Lung (tissue), 10 donors: Measurements from ENCODE around the gene SLC35E2B. TPM values are rescaled to one million over a fixed set of nuclear protein-coding genes. Genes with fewer than 3 reads are reported as not detected.
"Not testable (repeated sequence)": the region's sequence is repeated elsewhere in the genome, so short reads cannot be mapped to it uniquely, and the experiment has no call there.

Experiments
- ATAC-seq: fragments of 200-7000 bp; cut with Tn5 transposase; one replicate; pipeline ENCODE4 v1.9.1; 2020; ENCODE audit warnings: moderate number of reproducible peaks; ENCODE audit not compliant: insufficient read depth, low FRiP score
- DNase-seq, 3 donors: peaks; one replicate each; pipeline ENCODE4 v3.0.0-alpha.2; 2013 to 2017
- H3K27ac ChIP-seq, 2 donors: one replicate each; pipeline ENCODE4 v1.5.1; 2013; ENCODE audit warnings: mild to moderate bottlenecking in 2 of 2, moderate library complexity in 2 of 2, control low read depth in 1 of 2, inconsistent platforms in 1 of 2, low read depth in 1 of 2, low read length in 1 of 2
- H3K27me3 ChIP-seq, 3 donors: one replicate each; pipeline ENCODE4 v1.5.1; 2013; ENCODE audit warnings: low read length in 2 of 3; ENCODE audit not compliant: control insufficient read depth in 3 of 3, insufficient read depth in 3 of 3
- H3K36me3 ChIP-seq, 4 donors: one replicate each; pipeline ENCODE4 v1.5.1; 2013; ENCODE audit warnings: low read length in 4 of 4, mild to moderate bottlenecking in 1 of 4, moderate library complexity in 1 of 4; ENCODE audit not compliant: control insufficient read depth in 4 of 4, insufficient read depth in 4 of 4
- H3K4me1 ChIP-seq, 5 donors: one replicate each; pipeline ENCODE4 v1.5.1; 2013; ENCODE audit warnings: low read length in 5 of 5, mild to moderate bottlenecking in 2 of 5, moderate library complexity in 1 of 5; ENCODE audit not compliant: control insufficient read depth in 5 of 5, insufficient read depth in 5 of 5
- H3K4me3 ChIP-seq: one replicate; pipeline ENCODE4 v1.5.1; 2013; ENCODE audit warnings: mild to moderate bottlenecking, control low read depth, moderate library complexity
- H3K9ac ChIP-seq, 2 donors: one replicate each; pipeline ENCODE4 v1.5.1; 2013; ENCODE audit warnings: low read length in 2 of 2, control low read depth in 1 of 2; ENCODE audit not compliant: insufficient read depth in 1 of 2
- H3K9me3 ChIP-seq, 4 donors: one replicate each; pipeline ENCODE4 v1.5.1; 2013; ENCODE audit warnings: low read length in 3 of 4, mild to moderate bottlenecking in 1 of 4, moderate library complexity in 1 of 4; ENCODE audit not compliant: control insufficient read depth in 4 of 4, insufficient read depth in 3 of 4
- WGBS, 2 donors: extraction: QIAGEN DNeasy Blood & Tissue Kit; methylation state at CpG; one replicate each; pipeline ENCODE4 v1.1.7; 2013; 5-methylcytosine and 5-hydroxymethylcytosine counted together
- polyA plus RNA-seq, 2 donors: library from polyadenylated mRNA; stranded (reverse); fragments of 200-250 nt; gene quantifications; one replicate each; pipeline ENCODE4 v1.2.1, GENCODE V29; 2013
- total RNA-seq, 2 donors: library from RNA; depleted of rRNA in 1 of 2; stranded (reverse); fragments of >200 nt in 1 of 2; gene quantifications; one replicate each; pipeline ENCODE4 v1.2.1, GENCODE V29; 2014 to 2021
- donor health status: Bipolar disorder and iron deficiency.
- donor health status: healthy.
- donor health status: DM: yes; HTN: yes; CAD: no.

The SLC35E2B gene
- total and polyA plus RNA-seq, 4 donors: 19.1 to 45.9 (median 30.9) TPM

DNA sequence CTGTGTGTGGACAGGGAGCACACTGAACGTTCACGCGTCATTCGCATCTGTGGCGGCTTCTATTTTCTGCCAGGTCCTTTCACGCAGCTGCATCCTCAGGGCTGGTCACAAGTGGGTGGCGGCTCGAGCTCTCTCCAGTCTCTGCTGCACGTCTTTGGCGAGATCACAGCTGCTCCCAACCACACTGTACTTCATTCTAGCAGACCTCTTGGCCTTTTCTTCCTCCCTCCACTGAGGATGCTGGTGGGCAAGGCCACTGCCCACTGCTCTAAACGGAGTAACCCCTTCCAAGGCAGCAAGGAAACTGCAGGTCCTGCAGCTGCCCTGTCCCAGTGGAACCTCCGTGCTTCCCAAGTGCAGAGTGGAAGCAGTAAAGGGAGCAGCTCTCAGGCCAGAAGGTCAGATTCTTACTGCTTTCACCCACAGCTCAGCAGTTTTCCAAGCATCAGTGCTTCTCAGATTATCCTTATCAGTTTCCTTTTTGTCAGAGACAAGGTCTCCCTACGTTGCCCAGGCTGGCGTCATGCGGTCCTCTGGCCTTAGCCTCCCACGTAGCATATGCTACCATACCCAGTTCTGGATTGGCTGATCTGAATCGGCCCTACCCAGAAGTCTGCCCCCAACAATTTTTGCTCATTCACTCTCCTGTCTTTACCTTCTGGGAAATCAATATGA lies 44.9 kb downstream of the SLC35E2B start:
- H3K4me1 ChIP-seq, H3K27me3 ChIP-seq, DNase-seq, ATAC-seq, H3K9me3 ChIP-seq, H3K9ac ChIP-seq, H3K4me3 ChIP-seq, H3K27ac ChIP-seq: not testable (repeated sequence)
- 91 to 96% methylated on average over 17 of the region's 17 CpGs for WGBS, 2 donors
- H3K36me3 ChIP-seq: peaks cover 12 to 31% (median 19%) of the 10 kb centered on the region in 4 donors

DNA sequence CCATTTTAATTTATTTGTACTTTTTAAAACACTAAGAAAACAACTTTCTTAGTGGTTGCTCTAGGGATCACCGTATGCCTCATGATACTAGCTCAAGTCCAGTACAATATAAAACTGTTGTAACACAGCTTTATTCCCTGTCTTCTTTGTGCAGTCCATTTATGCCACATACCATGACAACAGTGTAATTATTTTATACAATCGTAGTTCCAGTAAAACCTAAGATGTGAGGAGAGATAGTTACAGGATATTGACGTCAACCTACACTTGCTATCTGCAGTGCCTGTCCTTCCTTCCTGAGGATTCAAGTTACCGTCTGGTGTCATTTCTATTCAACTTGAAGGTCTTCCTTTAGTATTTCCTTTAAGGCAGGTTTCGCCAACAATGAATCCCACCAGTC lies 46.3 kb downstream of the SLC35E2B start:
- H3K4me3 ChIP-seq, H3K9me3 ChIP-seq, H3K4me1 ChIP-seq, ATAC-seq, H3K27me3 ChIP-seq, H3K27ac ChIP-seq, H3K9ac ChIP-seq: not testable (repeated sequence)
- 63 to 81% methylated on average over 4 to 5 of the region's 5 CpGs for WGBS, 2 donors
- peaks cover 5 to 21% (median 12%) of the 10 kb centered on the region in 4 donors for H3K36me3 ChIP-seq
- DNase-seq: peak in 1 of 3 donors; percentile 6

DNA sequence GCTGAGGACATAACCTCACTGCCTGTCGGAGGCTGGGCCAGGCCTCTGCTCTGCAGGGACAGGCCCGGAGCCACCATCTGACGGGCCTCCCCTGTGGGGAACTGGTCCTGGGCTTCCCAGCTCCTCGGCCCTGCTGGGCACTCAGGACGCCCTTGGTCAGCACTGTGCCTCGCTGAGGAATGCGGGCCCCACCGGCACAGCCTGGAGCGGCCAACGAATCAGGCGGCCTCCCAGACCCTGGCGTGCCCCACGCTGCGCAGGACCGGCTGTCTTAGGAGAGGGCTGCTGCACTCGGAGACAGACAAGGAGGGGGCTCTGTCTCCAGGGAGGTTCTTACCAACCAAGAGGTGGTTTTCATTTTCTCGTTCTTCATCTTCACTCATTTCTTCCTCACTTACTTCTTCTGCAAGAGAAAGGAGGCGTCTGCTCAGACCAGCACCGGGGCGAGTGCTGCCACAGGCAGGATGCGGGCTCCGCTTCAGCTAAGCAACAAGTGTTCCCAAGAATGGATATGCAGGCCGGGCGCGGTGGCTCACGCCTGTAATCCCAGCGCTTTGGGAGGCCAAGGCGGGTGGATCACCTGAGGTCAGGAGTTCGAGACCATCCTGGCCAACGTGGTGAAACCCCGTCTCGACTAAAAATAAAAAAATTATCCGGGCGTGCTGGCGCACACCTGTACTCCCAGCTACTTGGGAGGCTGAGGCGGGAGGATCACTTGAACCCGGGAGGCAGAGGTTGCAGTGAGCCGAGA lies 51.7 kb downstream of the SLC35E2B start:
- peaks cover 0 to 22% (median 0%) of the 10 kb centered on the region in 4 donors for H3K36me3 ChIP-seq
- ATAC-seq, H3K27ac ChIP-seq, H3K27me3 ChIP-seq, H3K9ac ChIP-seq, H3K9me3 ChIP-seq, DNase-seq, H3K4me1 ChIP-seq, H3K4me3 ChIP-seq: not testable (repeated sequence)
- WGBS, 2 donors: 94 to 98% methylated on average over 26 to 32 of the region's 38 CpGs

DNA sequence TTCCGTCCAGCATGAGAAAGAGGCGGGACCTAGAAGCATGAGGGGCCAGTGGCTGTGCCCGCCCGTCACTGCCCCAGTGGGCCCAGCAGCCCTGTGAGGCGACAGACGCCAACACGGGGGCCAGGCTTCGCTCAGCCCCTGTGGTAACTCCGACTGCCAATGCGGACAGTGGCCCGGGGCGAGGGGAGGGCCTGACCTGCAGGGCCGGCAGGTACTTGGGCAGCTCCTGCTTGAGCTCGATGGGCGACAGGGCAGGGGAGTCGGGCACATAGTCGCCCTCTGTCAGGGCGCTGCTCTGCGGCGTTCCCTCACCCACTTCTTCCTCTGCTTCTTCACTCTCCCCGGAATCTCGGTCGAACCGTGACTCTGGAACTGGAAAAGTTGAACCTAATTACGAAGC lies 52.5 kb downstream of the SLC35E2B start:
- WGBS, 2 donors: 93 to 95% methylated on average over 9 to 18 of the region's 25 CpGs
- not testable (repeated sequence) for ATAC-seq, H3K27ac ChIP-seq

DNA sequence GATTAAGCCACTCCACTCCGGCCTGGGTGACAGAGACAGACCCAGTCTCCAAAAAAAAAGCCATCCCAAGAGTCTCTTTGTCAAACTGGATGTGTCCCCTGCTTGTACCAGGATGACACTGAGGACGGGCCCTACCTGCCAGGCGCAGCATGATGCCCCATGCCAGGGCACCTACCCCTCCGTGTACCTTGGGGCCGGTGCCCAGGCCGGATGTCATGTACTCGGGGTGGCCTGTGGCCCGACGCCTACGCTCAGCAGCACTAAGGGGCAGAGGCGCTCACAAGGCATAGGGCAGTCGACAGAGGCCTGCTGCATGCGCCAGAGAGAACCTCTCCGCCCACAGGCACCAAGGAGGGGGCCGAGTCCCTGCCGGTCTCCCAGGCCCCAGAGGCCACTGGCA lies 53.2 kb downstream of the SLC35E2B start:
- H3K36me3 ChIP-seq: peaks cover 0 to 21% (median 0%) of the 10 kb centered on the region in 4 donors
- not testable (repeated sequence) for ATAC-seq

More for the DNA sequence above, 52.5 kb downstream of the SLC35E2B start:
- not testable (repeated sequence) for H3K27me3 ChIP-seq, H3K4me1 ChIP-seq, H3K9ac ChIP-seq, H3K9me3 ChIP-seq, DNase-seq, H3K4me3 ChIP-seq
- H3K36me3 ChIP-seq: peaks cover 0 to 21% (median 0%) of the 10 kb centered on the region in 4 donors

DNA sequence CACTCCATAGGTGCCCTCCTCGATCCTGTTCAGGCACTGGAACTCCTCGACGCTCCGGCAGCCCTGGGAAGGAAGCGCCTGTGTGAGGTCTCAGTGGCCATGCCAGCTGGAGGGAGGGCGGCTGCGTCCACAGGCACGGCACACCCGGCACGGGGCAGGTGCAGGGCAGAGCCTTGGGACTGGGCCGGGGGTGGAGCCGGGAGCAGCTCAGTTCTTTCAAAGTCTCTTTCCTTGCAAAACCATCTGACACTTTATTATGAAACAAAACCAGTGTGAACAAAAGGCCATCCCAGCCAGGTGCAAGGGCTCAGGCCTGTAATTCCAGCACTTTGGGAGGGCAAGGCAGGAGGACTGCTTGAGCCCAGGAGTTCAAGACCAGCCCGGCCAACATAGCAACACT lies 54.1 kb downstream of the SLC35E2B start:
- H3K27ac ChIP-seq, H3K4me3 ChIP-seq, H3K9me3 ChIP-seq, ATAC-seq, H3K9ac ChIP-seq, H3K27me3 ChIP-seq, H3K4me1 ChIP-seq, DNase-seq: not testable (repeated sequence)
- peaks cover 0 to 21% (median 0%) of the 10 kb centered on the region in 4 donors for H3K36me3 ChIP-seq
- 96 to 97% methylated on average over 8 to 9 of the region's 13 CpGs for WGBS, 2 donors

More for the DNA sequence above, 53.2 kb downstream of the SLC35E2B start:
- H3K4me1 ChIP-seq, H3K4me3 ChIP-seq, H3K9me3 ChIP-seq, H3K9ac ChIP-seq, H3K27ac ChIP-seq, H3K27me3 ChIP-seq, DNase-seq: not testable (repeated sequence)
- 97 to 98% methylated on average over 15 to 16 of the region's 16 CpGs for WGBS, 2 donors

DNA sequence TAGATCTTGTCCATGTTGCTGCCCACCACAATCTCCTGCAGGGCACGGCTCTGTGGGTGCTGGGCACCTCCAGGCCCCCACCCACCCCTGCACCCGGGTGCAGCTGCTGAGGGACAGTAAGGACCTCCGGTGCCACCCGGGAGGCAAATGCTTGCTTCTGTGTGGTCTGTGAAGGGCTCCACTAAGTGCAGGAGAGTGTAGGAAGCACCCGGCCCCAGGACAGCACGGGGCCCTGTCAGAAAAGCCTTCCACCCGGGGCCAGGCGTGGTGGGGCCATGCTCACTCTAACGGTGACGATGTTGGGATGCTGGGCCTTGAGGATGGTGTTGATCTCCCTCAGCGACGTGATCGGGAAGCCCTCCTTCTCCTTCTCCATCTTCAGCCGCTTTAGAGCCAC lies 55.1 kb downstream of the SLC35E2B start:
- ATAC-seq, H3K4me3 ChIP-seq, H3K9ac ChIP-seq, DNase-seq, H3K27me3 ChIP-seq, H3K27ac ChIP-seq, H3K9me3 ChIP-seq, H3K4me1 ChIP-seq: not testable (repeated sequence)
- 90 to 91% methylated on average over 14 of the region's 14 CpGs for WGBS, 2 donors
- H3K36me3 ChIP-seq: peaks cover 0 to 21% (median 0%) of the 10 kb centered on the region in 4 donors
